A549 (cell line): ENCODE data around the gene STX18. TPM values are rescaled to one million over a fixed set of nuclear protein-coding genes. Genes with fewer than 3 reads are reported as not detected.

ENCODE experiments used
- ATAC-seq, 2 experiments: fragments of 200-7000 bp in 1 of 2; fragments of >200 bp in 1 of 2; cut with Nextera tagmentation in 1 of 2; cut with Tn5 transposase in 1 of 2; 3 replicates each; pipeline versions ENCODE4 v1.8.0 to v1.9.1; 2018 to 2020; ENCODE audit warnings: mild to moderate bottlenecking in 1 of 2, moderate library complexity in 1 of 2
- CTCF ChIA-PET: fragments of 300-600 bp; sonication (Branson Sonifier 250); formaldehyde crosslinking; extraction: SDS; loops from one replicate; lab custom pipeline; 2021; ENCODE audit warnings: antibody characterized with exemption, inconsistent platforms; lab: Yijun Ruan, JAX
- POLR2A ChIA-PET: fragments of 350-600 bp; formaldehyde crosslinking; extraction: SDS; loops from one replicate; lab custom pipeline; 2021; ENCODE audit warnings: antibody characterized with exemption, inconsistent platforms; lab: Yijun Ruan, JAX
- DNase-seq, 2 experiments: peaks; one replicate each; pipeline versions ENCODE4 v3.0.0 to v3.0.0-alpha.2; 2011 to 2016; ENCODE audit warnings: low read depth in 1 of 2, low spot score in 1 of 2
- FAIRE-seq: peaks from 2 replicates; lab custom pipeline; 2011; peaks lifted over from hg19 to GRCh38; lab: Jason Lieb, UNC
- H3K27ac ChIP-seq, 2 experiments: fragments of >200 bp; sonication (Bioruptor Twin); formaldehyde crosslinking; 3 replicates each; pipeline ENCODE4 v1.5.1; 2016 to 2017
- H3K4me1 ChIP-seq: fragments of >200 bp; sonication (Bioruptor Twin); formaldehyde crosslinking; 3 replicates; pipeline ENCODE4 v1.6.1; 2016
- H3K4me2 ChIP-seq: fragments of >200 bp; sonication (Bioruptor Twin); formaldehyde crosslinking; 3 replicates; pipeline ENCODE4 v1.6.1; 2016
- H3K4me3 ChIP-seq: fragments of >200 bp; sonication (Bioruptor Twin); formaldehyde crosslinking; 3 replicates; pipeline ENCODE4 v1.5.1; 2016
- H3K9me3 ChIP-seq: fragments of >200 bp; sonication (Bioruptor Twin); formaldehyde crosslinking; 3 replicates; pipeline ENCODE4 v1.6.1; 2016
- ATOH8 ChIP-seq: fragments of 250-450 bp; sonication (Bioruptor Pico); IDR thresholded peaks from 2 replicates; pipeline ENCODE4 v1.5.0; 2020; ENCODE audit warnings: low read depth, mild to moderate bottlenecking, moderate library complexity
- CHD2 ChIP-seq: fragments of 150-350 bp; IDR thresholded peaks from 2 replicates; pipeline ENCODE4 v1.6.1; 2014; ENCODE audit warnings: low read length; ENCODE audit not compliant: partially characterized antibody
- EHF ChIP-seq: fragments of 250-450 bp; sonication (Bioruptor Pico); IDR thresholded peaks from 2 replicates; pipeline ENCODE4 v1.5.0; 2020; ENCODE audit warnings: mild to moderate bottlenecking
- EHMT2 ChIP-seq: fragments of 200-600 bp; sonication (generic); IDR thresholded peaks from 2 replicates; pipeline ENCODE4 v1.6.1; 2016; ENCODE audit warnings: antibody characterized with exemption, low read depth, mild to moderate bottlenecking, moderate library complexity
- ELK1 ChIP-seq: fragments of 150-350 bp; IDR thresholded peaks from 2 replicates; pipeline ENCODE4 v1.6.1; 2014; ENCODE audit warnings: low read depth, mild to moderate bottlenecking, low read length
- ESRRA ChIP-seq: fragments of 150-350 bp; IDR thresholded peaks from 2 replicates; pipeline ENCODE4 v1.6.1; 2014; ENCODE audit warnings: mild to moderate bottlenecking, low read length, borderline replicate concordance
- HES2 ChIP-seq: fragments of >200 bp; sonication (Bioruptor Twin); formaldehyde crosslinking; IDR thresholded peaks from 2 replicates; pipeline ENCODE4 v1.6.1; 2016
- HEYL ChIP-seq: fragments of 250-450 bp; sonication (Bioruptor Pico); IDR thresholded peaks from 2 replicates; pipeline ENCODE4 v1.8.0; 2021; ENCODE audit warnings: mild to moderate bottlenecking, moderate library complexity
- HMGXB4 ChIP-seq: fragments of 250-450 bp; sonication (Bioruptor Pico); IDR thresholded peaks from 2 replicates; pipeline ENCODE4 v1.5.0; 2021; ENCODE audit warnings: mild to moderate bottlenecking, moderate library complexity, borderline replicate concordance
- HOXB5 ChIP-seq: fragments of 250-450 bp; sonication (Bioruptor Pico); IDR thresholded peaks from 2 replicates; pipeline ENCODE4 v1.5.0; 2020; ENCODE audit warnings: mild to moderate bottlenecking, moderate library complexity
- JUN ChIP-seq, 2 experiments: fragments of >200 bp; sonication (Bioruptor Twin); formaldehyde crosslinking; IDR thresholded peaks; 2 replicates in 1 of 2; 3 replicates in 1 of 2; pipeline ENCODE4 v1.6.1; 2016 to 2017
- JUNB ChIP-seq: fragments of >200 bp; sonication (Bioruptor Twin); formaldehyde crosslinking; IDR thresholded peaks from 2 replicates; pipeline ENCODE4 v1.6.1; 2016
- MYC ChIP-seq: IDR thresholded peaks from 2 replicates; pipeline ENCODE4 v1.6.1; 2012; ENCODE audit warnings: mild to moderate bottlenecking, inconsistent platforms, low read length, improper control_type of control experiment, borderline replicate concordance
- NR3C1 ChIP-seq: fragments of >200 bp; sonication (Bioruptor Twin); formaldehyde crosslinking; IDR thresholded peaks from 3 replicates; pipeline ENCODE4 v1.6.1; 2017
- PBX3 ChIP-seq: IDR thresholded peaks from 2 replicates; pipeline ENCODE4 v1.6.1; 2012
- POLR2A ChIP-seq: IDR thresholded peaks from 2 replicates; pipeline ENCODE4 v1.6.1; 2012; ENCODE audit warnings: mild to moderate bottlenecking, low read length
- RARB ChIP-seq: fragments of 250-450 bp; sonication (Bioruptor Pico); IDR thresholded peaks from 2 replicates; pipeline ENCODE4 v1.8.0; 2021; ENCODE audit warnings: mild to moderate bottlenecking, moderate library complexity
- RCOR1 ChIP-seq: fragments of 150-350 bp; IDR thresholded peaks from 2 replicates; pipeline ENCODE4 v1.6.1; 2014; ENCODE audit warnings: antibody characterized with exemption, low read length, low read depth
- SREBF2 ChIP-seq: fragments of 450-650 bp; IDR thresholded peaks from 2 replicates; pipeline ENCODE4 v1.6.1; 2014; ENCODE audit warnings: mild to moderate bottlenecking, moderate library complexity
- TP53 ChIP-seq: fragments of 250-450 bp; sonication (Bioruptor Pico); IDR thresholded peaks from 2 replicates; pipeline ENCODE4 v1.5.0; 2021; ENCODE audit warnings: mild to moderate bottlenecking, moderate library complexity
- ZFP36 ChIP-seq: fragments of 450-650 bp; IDR thresholded peaks from 2 replicates; pipeline ENCODE4 v1.6.1; 2014; ENCODE audit warnings: borderline replicate concordance; ENCODE audit not compliant: partially characterized antibody
- ZNF302 ChIP-seq: fragments of 250-450 bp; sonication (Bioruptor Pico); IDR thresholded peaks from 2 replicates; pipeline ENCODE4 v1.9.0; 2021; ENCODE audit warnings: inconsistent platforms, mild to moderate bottlenecking, moderate library complexity
- WGBS: methylation state at CpG from one replicate; pipeline ENCODE4 v1.1.6; 2017; ENCODE audit errors: missing lambda C conversion rate; 5-methylcytosine and 5-hydroxymethylcytosine counted together
- polyA plus RNA-seq, 4 experiments: library from polyadenylated mRNA; depleted of rRNA in 3 of 4; stranded (reverse); fragments of >200 nt; fragmentation: RNase III in 1 of 4; extraction: RNeasy Plus Mini Kit Qiagen cat#74134 plus additional on column Dnase treatment in 1 of 4; gene quantifications; 2 replicates in 3 of 4; 3 replicates in 1 of 4; pipeline ENCODE4 v1.2.3, GENCODE V29; 2011 to 2017

Gene STX18
- polyA plus RNA-seq, 2 of the 4 experiments (the other 2 are of a cell fraction), result 13.4 to 19.6 TPM

GRCh38 chr4:4460759-4461158 is 81.1 kb downstream of the STX18 start:
- ChIA-PET POLR2A (no interaction called here), CTCF (interaction anchor here (1.6 kb wide), 1 partner anchor 20 kb away, joined by 4 read pairs; no protein-coding TSS in a partner anchor)
- Histone ChIP-seq H3K27ac (no peak overlapping the region), H3K4me3 (no peak overlapping the region), H3K4me1 (no peaks in the 10 kb centered on the region), H3K9me3 (no peaks in the 10 kb centered on the region), H3K4me2 (no peak overlapping the region)
- no peak for TF ChIP-seq ESRRA
- TF ChIP-seq SREBF2, result no peak
- TF ChIP-seq PBX3, result no peak
- TF ChIP-seq CHD2, result no peak
- TF ChIP-seq HMGXB4 (CRISPR knock-in tag), result no peak
- TF ChIP-seq ELK1, result no peak
- ATAC-seq (no peak), DNase-seq (no peak), FAIRE-seq (no peak)
- 94% methylated on average over 6 of the region's 6 CpGs for WGBS

- no peaks in the 10 kb centered on the region for H3K9me3 ChIP-seq
- CTCF ChIA-PET, result no interaction called here
- H3K4me1 ChIP-seq, result no peaks in the 10 kb centered on the region
- ATAC-seq (no peak), DNase-seq (no peak), FAIRE-seq (no peak)
- no peak overlapping the region for H3K4me2 ChIP-seq
- TF ChIP-seq CHD2, result no peak
- no peak for TF ChIP-seq POLR2A
- no peak for TF ChIP-seq HOXB5 (CRISPR knock-in tag)
- no peak for TF ChIP-seq ZFP36
- TF ChIP-seq HEYL (CRISPR knock-in tag), result no peak
- TF ChIP-seq MYC, result no peak
- no peak for TF ChIP-seq EHMT2
- TF ChIP-seq JUN (IDR thresholded peaks at IDR 0.05), result no peak
- no peak for TF ChIP-seq HES2
- no peak overlapping the region for H3K4me3 ChIP-seq
- no peak overlapping the region for H3K27ac ChIP-seq
- WGBS, result 91% methylated on average over 5 of the region's 5 CpGs
- POLR2A ChIA-PET, result no interaction called here
Measured at GRCh38 chr4:4459181-4459580, 82.7 kb downstream of the STX18 start.

- no peak overlapping the region for H3K4me2 ChIP-seq
- no peak for FAIRE-seq
- H3K4me1 ChIP-seq, result no peaks in the 10 kb centered on the region
- DNase-seq, result no peak
- H3K27ac ChIP-seq, result no peak overlapping the region
- CTCF ChIA-PET, result no interaction called here
- WGBS, result 84% methylated on average over 5 of the region's 5 CpGs
- no peaks in the 10 kb centered on the region for H3K9me3 ChIP-seq
- no peak for ATAC-seq
- POLR2A ChIA-PET, result interaction anchor here (0.6 kb wide), 1 partner anchor 62 kb away, joined by 6 read pairs; no protein-coding TSS in a partner anchor
- no peak overlapping the region for H3K4me3 ChIP-seq
- TF ChIP-seq HOXB5 (CRISPR knock-in tag), result no peak
- TF ChIP-seq RCOR1, result no peak
- TF ChIP-seq PBX3, result no peak
- TF ChIP-seq RARB (CRISPR knock-in tag), result no peak
- TF ChIP-seq TP53 (CRISPR knock-in tag), result no peak
- no peak for TF ChIP-seq ZNF302 (CRISPR knock-in tag)
- TF ChIP-seq HES2, result no peak
- TF ChIP-seq EHF (CRISPR knock-in tag), result no peak
- TF ChIP-seq NR3C1, result no peak
- TF ChIP-seq MYC, result no peak
- no peak for TF ChIP-seq JUNB
- TF ChIP-seq ATOH8 (CRISPR knock-in tag), result no peak
- TF ChIP-seq JUN (IDR thresholded peaks at IDR 0.05), result no peak
Measured at GRCh38 chr4:4457803-4458553, 83.9 kb downstream of the STX18 start.
